HL-60 (cell line): Measurements from ENCODE around the gene DDR2.

Source experiments
- DNase-seq, 2 experiments: peaks; one replicate each; pipeline ENCODE4 v3.0.0-alpha.2; 2010 to 2020; ENCODE audit warnings: low read depth in 1 of 2, low spot score in 1 of 2
- H3K27ac ChIP-seq: fragments of 250-450 bp; sonication (Bioruptor Pico); replicated peaks from 2 replicates; pipeline ENCODE4 v1.5.1; 2020; ENCODE audit warnings: mild to moderate bottlenecking, moderate library complexity
- H3K27me3 ChIP-seq: fragments of 250-450 bp; sonication (Bioruptor Pico); 2 replicates; pipeline ENCODE4 v1.5.1; 2021; ENCODE audit warnings: mild to moderate bottlenecking, moderate library complexity; ENCODE audit not compliant: insufficient read depth, poor library complexity, severe bottlenecking
- H3K4me3 ChIP-seq: replicated peaks from 2 replicates; pipeline ENCODE4 v1.5.1; 2011; ENCODE audit warnings: mild to moderate bottlenecking, control low read depth, low read length; ENCODE audit not compliant: insufficient read depth
- CTCF ChIP-seq: IDR thresholded peaks from one replicate; pipeline ENCODE4 v1.5.1; 2011; ENCODE audit warnings: low read length, control low read depth, inconsistent platforms; ENCODE audit not compliant: insufficient read depth
- GABPA ChIP-seq: IDR thresholded peaks from 2 replicates; pipeline ENCODE4 v1.6.1; 2012; ENCODE audit warnings: low read depth
- POLR2AphosphoS5 ChIP-seq: IDR thresholded peaks from 2 replicates; pipeline ENCODE4 v1.6.1; 2012; ENCODE audit warnings: low read depth
- REST ChIP-seq: IDR thresholded peaks from 2 replicates; pipeline ENCODE4 v1.6.1; 2012; ENCODE audit warnings: low read depth; ENCODE audit not compliant: insufficient replicate concordance
- SPI1 ChIP-seq: IDR thresholded peaks from 2 replicates; pipeline ENCODE4 v1.6.1; 2012; ENCODE audit warnings: low read depth, mild to moderate bottlenecking, borderline replicate concordance

Gene DDR2

GRCh38 chr1:162671664-162672410, 39.6 kb downstream of the DDR2 start:
- no peak for DNase-seq
- Histone ChIP-seq H3K4me3 (no peak overlapping the region), H3K27ac (no peak overlapping the region), H3K27me3 (no peaks in the 10 kb centered on the region)
- no peak for TF ChIP-seq SPI1
- TF ChIP-seq POLR2AphosphoS5: no peak
- TF ChIP-seq CTCF: no peak
- TF ChIP-seq GABPA: no peak
- no peak for TF ChIP-seq REST

- TF ChIP-seq GABPA (no peak), SPI1 (no peak), POLR2AphosphoS5 (no peak), CTCF (no peak), REST (no peak)
- DNase-seq: no peak
- H3K27ac ChIP-seq: no peak overlapping the region
Observed at GRCh38 chr1:162672622-162673260, 40.5 kb downstream of the DDR2 start.

GRCh38 chr1:162674034-162674608, 41.9 kb downstream of the DDR2 start:
- DNase-seq: no peak
- Histone ChIP-seq H3K4me3 (no peak overlapping the region), H3K27ac (no peak overlapping the region), H3K27me3 (no peaks in the 10 kb centered on the region)
- TF ChIP-seq SPI1 (no peak), CTCF (no peak), REST (no peak), POLR2AphosphoS5 (no peak), GABPA (no peak)

More at GRCh38 chr1:162672622-162673260, 40.5 kb downstream of the DDR2 start:
- no peaks in the 10 kb centered on the region for H3K27me3 ChIP-seq
- no peak overlapping the region for H3K4me3 ChIP-seq
